Neural cell (in vitro differentiated cells): ENCODE results near the gene CYP4F22. TPM values are rescaled to one million over a fixed set of nuclear protein-coding genes. Genes with fewer than 3 reads are reported as not detected.

Source experiments
- H2AFZ ChIP-seq: fragments of 200-600, 300-800 bp; sonication (generic), shearing (Covaris generic); 2 replicates; pipeline ENCODE4 v1.6.0; 2014; ENCODE audit warnings: low read depth, mild to moderate bottlenecking, antibody characterized with exemption, low read length, moderate library complexity
- H3F3A ChIP-seq: fragments of 200-600 bp; shearing (Covaris generic); 2 replicates; pipeline ENCODE4 v1.6.1; 2016; ENCODE audit warnings: mild to moderate bottlenecking, moderate library complexity, mixed read lengths, antibody characterized with exemption, low read length; ENCODE audit not compliant: insufficient read depth, poor library complexity, severe bottlenecking
- H3K27ac ChIP-seq: fragments of 200-600, 300-800 bp; sonication (generic), shearing (Covaris generic); 2 replicates; pipeline ENCODE4 v1.5.1; 2014; ENCODE audit warnings: mild to moderate bottlenecking, low read length, moderate library complexity
- H3K27me3 ChIP-seq: fragments of 300-800, 200-600 bp; sonication (generic), shearing (Covaris generic); 2 replicates; pipeline ENCODE4 v1.6.0; 2014; ENCODE audit warnings: mild to moderate bottlenecking, low read depth, low read length, moderate library complexity; ENCODE audit not compliant: insufficient read depth
- H3K36me3 ChIP-seq: fragments of 300-800, 200-600 bp; sonication (generic), shearing (Covaris generic); 2 replicates; pipeline ENCODE4 v1.5.1; 2014; ENCODE audit warnings: mild to moderate bottlenecking, antibody characterized with exemption, low read length, moderate library complexity; ENCODE audit not compliant: insufficient read depth
- H3K4me2 ChIP-seq: fragments of 300-800, 200-600 bp; sonication (generic), shearing (Covaris generic); 2 replicates; pipeline ENCODE4 v1.6.0; 2014; ENCODE audit warnings: mild to moderate bottlenecking, low read length
- H3K4me3 ChIP-seq: fragments of 300-800, 200-600 bp; sonication (generic), shearing (Covaris generic); 2 replicates; pipeline ENCODE4 v1.5.1; 2014; ENCODE audit warnings: mild to moderate bottlenecking, low read length, moderate library complexity
- H3K79me2 ChIP-seq: fragments of 200-600 bp; shearing (Covaris generic); replicated peaks from 2 replicates; pipeline ENCODE4 v1.6.0; 2014; ENCODE audit warnings: mild to moderate bottlenecking, low read length, moderate library complexity; ENCODE audit not compliant: insufficient read depth
- H3K9ac ChIP-seq: fragments of 300-800, 200-600 bp; sonication (generic), shearing (Covaris generic); 2 replicates; pipeline ENCODE4 v1.6.1; 2016; ENCODE audit warnings: mild to moderate bottlenecking, low read length, mixed read lengths
- H3K9me2 ChIP-seq: fragments of 200-600 bp; shearing (Covaris generic); 2 replicates; pipeline ENCODE4 v1.6.1; 2016; ENCODE audit warnings: mild to moderate bottlenecking, low read length, mixed read lengths; ENCODE audit not compliant: insufficient read depth
- H3K9me3 ChIP-seq: fragments of 200-600, 300-800 bp; sonication (generic), shearing (Covaris generic); 2 replicates; pipeline ENCODE4 v1.6.1; 2016; ENCODE audit warnings: mild to moderate bottlenecking, mixed run types, low read length, moderate library complexity, mixed read lengths
- H4K20me1 ChIP-seq: fragments of 200-600 bp; shearing (Covaris generic); 2 replicates; pipeline ENCODE4 v1.6.1; 2016; ENCODE audit warnings: mild to moderate bottlenecking, mixed run types; ENCODE audit not compliant: insufficient read depth
- CTCF ChIP-seq: fragments of 450-650 bp; IDR thresholded peaks from 2 replicates; pipeline ENCODE4 v1.5.1; 2014; ENCODE audit warnings: antibody characterized with exemption, mild to moderate bottlenecking, moderate library complexity; ENCODE audit not compliant: poor library complexity, severe bottlenecking
- EP300 ChIP-seq: fragments of 450-650 bp; conservative IDR thresholded peaks from 2 replicates; pipeline ENCODE4 v1.6.1; 2014; ENCODE audit warnings: antibody characterized with exemption, mild to moderate bottlenecking, moderate library complexity; ENCODE audit not compliant: poor library complexity, severe bottlenecking
- EZH2 ChIP-seq: fragments of 200-600, 300-800 bp; shearing (Covaris generic), sonication (generic); IDR thresholded peaks from 2 replicates; pipeline ENCODE4 v1.6.1; 2014; ENCODE audit warnings: antibody characterized with exemption, low read length, borderline replicate concordance, mild to moderate bottlenecking; ENCODE audit not compliant: insufficient read depth, poor library complexity, severe bottlenecking
- MXI1 ChIP-seq: fragments of 450-650 bp; conservative IDR thresholded peaks from 2 replicates; pipeline ENCODE4 v1.6.1; 2014; ENCODE audit warnings: antibody characterized with exemption, mild to moderate bottlenecking; ENCODE audit not compliant: poor library complexity, severe bottlenecking
- POLR2AphosphoS5 ChIP-seq: IDR thresholded peaks from 2 replicates; pipeline ENCODE4 v1.6.1; 2012
- RAD21 ChIP-seq: fragments of 450-650 bp; conservative IDR thresholded peaks from 2 replicates; pipeline ENCODE4 v1.6.1; 2014; ENCODE audit warnings: antibody characterized with exemption, mild to moderate bottlenecking, moderate library complexity
- REST ChIP-seq: IDR thresholded peaks from 2 replicates; pipeline ENCODE4 v1.6.1; 2012; ENCODE audit warnings: borderline replicate concordance
- SMC3 ChIP-seq: fragments of 450-650 bp; conservative IDR thresholded peaks from 2 replicates; pipeline ENCODE4 v1.6.1; 2014; ENCODE audit warnings: antibody characterized with exemption, mild to moderate bottlenecking, moderate library complexity; ENCODE audit not compliant: poor library complexity
- TAF1 ChIP-seq: IDR thresholded peaks from 2 replicates; pipeline ENCODE4 v1.6.1; 2012; ENCODE audit warnings: low read depth
- polyA plus RNA-seq: library from polyadenylated mRNA; depleted of rRNA; stranded (reverse); fragments of >200 nt; gene quantifications from 2 replicates; pipeline ENCODE4 v1.2.3, GENCODE V29; 2014

The CYP4F22 gene
- polyA plus RNA-seq, 1 donor from 2014 or later: not detected

GRCh38 chr19:15557223-15557622 is 48.9 kb downstream of the CYP4F22 start:
- no peak overlapping the region for H3K27ac ChIP-seq
- H3K4me2 ChIP-seq: no peak overlapping the region
- H3K9ac ChIP-seq: no peak overlapping the region
- no peak for TF ChIP-seq SMC3
- TF ChIP-seq EZH2: no peak
- H3F3A ChIP-seq: no peaks in the 10 kb centered on the region
- H3K27me3 ChIP-seq: peaks cover 6% of the 10 kb centered on the region
- H2AFZ ChIP-seq: no peak overlapping the region
- H3K79me2 ChIP-seq: no peaks in the 10 kb centered on the region
- no peak overlapping the region for H3K4me3 ChIP-seq
- no peaks in the 10 kb centered on the region for H4K20me1 ChIP-seq
- H3K9me3 ChIP-seq: no peaks in the 10 kb centered on the region
- H3K36me3 ChIP-seq: no peaks in the 10 kb centered on the region
- no peaks in the 10 kb centered on the region for H3K9me2 ChIP-seq

DNA sequence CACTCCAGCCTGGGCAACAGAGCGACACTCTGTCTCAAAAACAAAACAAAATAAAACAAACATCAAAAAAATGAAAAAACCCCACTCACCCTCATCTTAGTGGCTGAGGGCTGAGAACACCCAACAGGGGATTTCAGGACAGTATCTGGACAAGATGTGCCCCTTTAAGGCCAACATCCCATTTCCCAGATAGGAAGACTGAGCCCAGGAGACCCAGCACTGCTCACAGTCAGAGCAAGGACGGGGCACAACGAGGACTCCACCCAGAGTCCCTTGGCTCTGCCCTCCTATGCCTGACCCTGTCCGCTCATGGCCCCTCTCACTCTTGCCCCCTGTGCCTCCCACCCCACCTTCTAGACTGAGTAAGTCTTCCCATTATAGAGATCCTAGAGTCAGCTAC is 53.8 kb downstream of the CYP4F22 start:
- no peaks in the 10 kb centered on the region for H3F3A ChIP-seq
- H2AFZ ChIP-seq: no peak overlapping the region
- H3K36me3 ChIP-seq: no peaks in the 10 kb centered on the region
- H3K27me3 ChIP-seq: no peaks in the 10 kb centered on the region
- TF ChIP-seq CTCF: no peak
- no peak for TF ChIP-seq POLR2AphosphoS5
- no peak for TF ChIP-seq EZH2
- no peak for TF ChIP-seq MXI1
- TF ChIP-seq SMC3: no peak
- TF ChIP-seq EP300: no peak
- TF ChIP-seq REST: no peak
- no peak for TF ChIP-seq TAF1
- no peak for TF ChIP-seq RAD21
- H3K27ac ChIP-seq: no peak overlapping the region
- no peaks in the 10 kb centered on the region for H3K79me2 ChIP-seq
- no peak overlapping the region for H3K4me3 ChIP-seq
- H3K9me2 ChIP-seq: no peaks in the 10 kb centered on the region
- H4K20me1 ChIP-seq: no peaks in the 10 kb centered on the region
- no peak overlapping the region for H3K9ac ChIP-seq
- H3K9me3 ChIP-seq: no peaks in the 10 kb centered on the region
- no peak overlapping the region for H3K4me2 ChIP-seq

DNA sequence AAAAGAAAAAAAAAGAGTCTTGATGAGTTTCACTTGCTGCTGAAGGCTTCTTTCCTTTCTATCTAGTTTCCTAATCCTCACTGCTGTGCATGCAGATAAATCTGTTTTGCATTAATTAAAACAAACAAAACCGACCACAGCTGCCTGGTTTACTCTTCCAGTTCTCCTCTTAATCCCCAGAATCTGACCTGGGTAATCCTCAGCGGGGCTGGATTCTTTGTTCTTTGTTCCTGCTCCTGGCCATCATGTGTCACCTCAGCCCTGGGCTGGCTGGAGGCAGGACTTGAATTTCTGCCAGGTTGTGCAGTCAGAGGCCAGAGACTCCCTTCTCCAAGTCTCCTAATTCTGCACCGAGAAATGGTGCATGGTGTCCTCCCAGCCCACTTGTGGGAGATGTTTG is 54.5 kb downstream of the CYP4F22 start:
- Histone ChIP-seq H3K9ac (no peak overlapping the region), H4K20me1 (no peaks in the 10 kb centered on the region), H2AFZ (no peak overlapping the region), H3K27ac (no peak overlapping the region), H3F3A (no peaks in the 10 kb centered on the region), H3K27me3 (no peaks in the 10 kb centered on the region), H3K4me3 (no peak overlapping the region), H3K4me2 (no peak overlapping the region), H3K9me2 (no peaks in the 10 kb centered on the region), H3K79me2 (no peaks in the 10 kb centered on the region), H3K36me3 (no peaks in the 10 kb centered on the region), H3K9me3 (no peaks in the 10 kb centered on the region)
- TF ChIP-seq MXI1 (no peak), SMC3 (no peak), CTCF (no peak), TAF1 (no peak), RAD21 (no peak), EP300 (no peak), EZH2 (no peak), POLR2AphosphoS5 (no peak), REST (no peak)
